Measurements from ENCODE around the gene EREG.

The EREG gene

DNA sequence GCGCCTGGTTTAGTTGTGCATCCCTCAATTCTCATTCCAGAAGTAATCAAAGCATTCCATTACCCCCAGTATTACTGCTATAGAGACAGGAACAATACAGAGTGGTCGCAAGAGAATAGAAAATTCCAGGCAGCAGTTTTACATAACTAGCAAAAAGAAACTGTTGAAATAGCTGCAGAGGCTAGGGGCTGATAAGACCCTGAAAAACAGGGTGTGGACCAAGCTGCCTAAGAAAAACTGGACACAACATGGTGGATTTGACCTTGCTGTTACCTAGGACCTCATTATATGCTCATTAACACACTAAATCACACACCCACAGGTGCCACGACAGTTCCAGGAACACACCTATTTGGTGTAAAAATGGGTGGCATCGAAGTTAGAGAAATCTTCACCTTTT is 41.3 kb upstream of the EREG start:
- no peaks in the 10 kb centered on the region for H3K36me3 ChIP-seq (ENCODE audit: insufficient read depth)
- H2AFZ ChIP-seq (ENCODE audit: low read depth): no peak overlapping the region
- H3K4me2 ChIP-seq: peak overlapping the region; percentile 47; the same call in 1 of the 2 replicates
- no peak overlapping the region for H3K27ac ChIP-seq
- H3K27me3 ChIP-seq (ENCODE audit: insufficient read depth, low read depth): no peaks in the 10 kb centered on the region
- no peaks in the 10 kb centered on the region for H3K79me2 ChIP-seq (ENCODE audit: insufficient read depth, low read depth)
- H3K9ac ChIP-seq: no peak overlapping the region
- no peaks in the 10 kb centered on the region for H4K20me1 ChIP-seq (ENCODE audit: insufficient read depth)
- peaks cover 38% of the 10 kb centered on the region for H3K4me1 ChIP-seq (ENCODE audit: low read depth, poor library complexity, severe bottlenecking)
- TF ChIP-seq, protein P1, sequence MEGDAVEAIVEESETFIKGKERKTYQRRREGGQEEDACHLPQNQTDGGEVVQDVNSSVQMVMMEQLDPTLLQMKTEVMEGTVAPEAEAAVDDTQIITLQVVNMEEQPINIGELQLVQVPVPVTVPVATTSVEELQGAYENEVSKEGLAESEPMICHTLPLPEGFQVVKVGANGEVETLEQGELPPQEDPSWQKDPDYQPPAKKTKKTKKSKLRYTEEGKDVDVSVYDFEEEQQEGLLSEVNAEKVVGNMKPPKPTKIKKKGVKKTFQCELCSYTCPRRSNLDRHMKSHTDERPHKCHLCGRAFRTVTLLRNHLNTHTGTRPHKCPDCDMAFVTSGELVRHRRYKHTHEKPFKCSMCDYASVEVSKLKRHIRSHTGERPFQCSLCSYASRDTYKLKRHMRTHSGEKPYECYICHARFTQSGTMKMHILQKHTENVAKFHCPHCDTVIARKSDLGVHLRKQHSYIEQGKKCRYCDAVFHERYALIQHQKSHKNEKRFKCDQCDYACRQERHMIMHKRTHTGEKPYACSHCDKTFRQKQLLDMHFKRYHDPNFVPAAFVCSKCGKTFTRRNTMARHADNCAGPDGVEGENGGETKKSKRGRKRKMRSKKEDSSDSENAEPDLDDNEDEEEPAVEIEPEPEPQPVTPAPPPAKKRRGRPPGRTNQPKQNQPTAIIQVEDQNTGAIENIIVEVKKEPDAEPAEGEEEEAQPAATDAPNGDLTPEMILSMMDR (conservative IDR thresholded peaks at IDR 0.05; ENCODE audit: low read depth, low read length): no peak
- H3K4me3 ChIP-seq (IDR thresholded peaks at IDR 0.05; ENCODE audit: insufficient read depth, low read depth, low read length): no peak overlapping the region

DNA sequence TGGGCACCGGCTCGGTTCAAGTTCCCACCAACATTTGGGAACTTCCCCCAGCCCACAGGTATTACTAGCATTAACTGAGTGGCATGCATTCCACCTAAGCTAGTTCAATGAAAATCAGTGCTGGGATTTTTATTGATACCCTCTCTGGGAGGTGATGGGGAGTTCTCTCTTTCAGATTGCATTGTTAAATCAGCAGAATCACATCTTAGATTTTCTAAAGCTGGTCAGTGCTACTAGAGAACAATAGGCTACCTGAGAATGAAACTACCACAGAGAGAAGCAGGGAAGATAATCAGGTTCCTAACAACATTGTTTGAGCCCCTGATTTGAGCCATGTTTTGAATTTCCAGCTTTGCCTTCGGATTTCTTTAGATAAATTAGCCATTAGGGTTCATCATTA is 40.7 kb upstream of the EREG start:
- TF ChIP-seq, protein P1 (conservative IDR thresholded peaks at IDR 0.05; ENCODE audit: low read depth, low read length): no peak
- H2AFZ ChIP-seq (ENCODE audit: low read depth): no peak overlapping the region
- no peaks in the 10 kb centered on the region for H3K27me3 ChIP-seq (ENCODE audit: insufficient read depth, low read depth)
- no peaks in the 10 kb centered on the region for H4K20me1 ChIP-seq (ENCODE audit: insufficient read depth)
- H3K79me2 ChIP-seq (ENCODE audit: insufficient read depth, low read depth): no peaks in the 10 kb centered on the region
- no peak overlapping the region for H3K9ac ChIP-seq
- H3K4me1 ChIP-seq (ENCODE audit: low read depth, poor library complexity, severe bottlenecking): peaks cover 38% of the 10 kb centered on the region
- no peak overlapping the region for H3K4me3 ChIP-seq (IDR thresholded peaks at IDR 0.05; ENCODE audit: insufficient read depth, low read depth, low read length)
- no peaks in the 10 kb centered on the region for H3K36me3 ChIP-seq (ENCODE audit: insufficient read depth)
- peak overlapping the region; percentile 6; the same call in 1 of the 2 replicates for H3K27ac ChIP-seq
- peak overlapping the region; percentile 47; the same call in 1 of the 2 replicates for H3K4me2 ChIP-seq

DNA sequence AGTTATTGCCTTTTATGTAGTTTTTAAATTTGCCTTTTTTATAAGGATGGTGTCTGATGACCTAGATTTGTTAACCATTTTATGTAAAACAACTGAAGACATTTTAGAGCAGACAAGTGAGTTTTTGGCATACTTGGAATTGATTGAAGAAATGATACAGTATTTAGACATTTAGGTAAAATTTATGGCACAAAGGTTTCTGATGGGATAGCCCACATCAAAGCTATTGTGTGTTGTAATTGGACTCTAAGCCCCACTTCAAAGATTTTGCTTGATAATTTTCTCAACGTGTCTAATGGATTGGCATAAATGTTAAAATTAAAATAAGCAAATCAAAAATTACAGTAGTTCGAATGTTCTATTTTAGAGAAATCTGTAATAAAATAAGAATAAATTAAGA is 39.1 kb upstream of the EREG start:
- H3K79me2 ChIP-seq (ENCODE audit: insufficient read depth, low read depth): no peaks in the 10 kb centered on the region

DNA sequence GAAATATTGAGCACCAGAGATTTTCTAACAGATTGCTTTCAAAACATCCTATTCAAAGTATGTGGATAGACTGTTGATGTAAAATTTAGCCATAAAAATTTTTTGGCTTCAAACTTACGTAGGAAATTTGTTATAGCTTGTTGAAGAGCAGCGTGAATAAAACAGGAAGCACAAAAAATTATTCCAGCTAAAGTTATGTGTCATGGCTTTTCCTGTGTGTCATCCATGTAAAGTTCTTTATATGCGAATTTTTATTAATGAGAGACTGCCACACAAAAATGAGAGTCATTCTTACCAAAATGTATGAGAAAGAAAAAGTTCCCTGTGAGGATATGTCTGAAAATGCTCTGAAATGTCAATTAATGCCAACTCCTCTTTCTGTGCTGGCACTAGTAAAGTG is 37.2 kb upstream of the EREG start:
- Histone ChIP-seq H3K79me2 (ENCODE audit: insufficient read depth, low read depth) (no peaks in the 10 kb centered on the region), H3K4me3 (IDR thresholded peaks at IDR 0.05; ENCODE audit: insufficient read depth, low read depth, low read length) (no peak overlapping the region), H2AFZ (ENCODE audit: low read depth) (no peak overlapping the region), H3K27ac (no peak overlapping the region), H3K27me3 (ENCODE audit: insufficient read depth, low read depth) (no peaks in the 10 kb centered on the region), H3K36me3 (ENCODE audit: insufficient read depth) (no peaks in the 10 kb centered on the region), H3K4me1 (ENCODE audit: low read depth, poor library complexity, severe bottlenecking) (peaks cover 26% of the 10 kb centered on the region), H3K9ac (no peak overlapping the region), H3K4me2 (no peak overlapping the region), H4K20me1 (ENCODE audit: insufficient read depth) (no peaks in the 10 kb centered on the region)
- TF ChIP-seq, protein P1 (conservative IDR thresholded peaks at IDR 0.05; ENCODE audit: low read depth, low read length): no peak

More for the DNA sequence above, 39.1 kb upstream of the EREG start:
- TF ChIP-seq, protein P1 (conservative IDR thresholded peaks at IDR 0.05; ENCODE audit: low read depth, low read length): no peak
- Histone ChIP-seq H2AFZ (ENCODE audit: low read depth) (no peak overlapping the region), H3K27ac (no peak overlapping the region), H3K27me3 (ENCODE audit: insufficient read depth, low read depth) (no peaks in the 10 kb centered on the region), H3K9ac (no peak overlapping the region), H3K4me3 (IDR thresholded peaks at IDR 0.05; ENCODE audit: insufficient read depth, low read depth, low read length) (no peak overlapping the region), H3K36me3 (ENCODE audit: insufficient read depth) (no peaks in the 10 kb centered on the region), H3K4me1 (ENCODE audit: low read depth, poor library complexity, severe bottlenecking) (peaks cover 26% of the 10 kb centered on the region), H3K4me2 (no peak overlapping the region), H4K20me1 (ENCODE audit: insufficient read depth) (no peaks in the 10 kb centered on the region)

Data from KMS-11 (cell line).